Neutrophil (primary cell): ENCODE results near the gene SLC1A4.

Experiments
- H3K27ac ChIP-seq: fragments of 200-600 bp; sonication (generic); 2 replicates; pipeline ENCODE4 v1.5.1; 2016; ENCODE audit warnings: mild to moderate bottlenecking, moderate library complexity
- H3K27me3 ChIP-seq: fragments of 200-600 bp; sonication (generic); 2 replicates; pipeline ENCODE4 v1.6.0; 2016; ENCODE audit warnings: mild to moderate bottlenecking
- H3K36me3 ChIP-seq: fragments of 200-600 bp; sonication (generic); 2 replicates; pipeline ENCODE4 v1.5.1; 2017
- H3K4me1 ChIP-seq, 2 experiments: fragments of 200-600 bp in 1 of 2; sonication (generic) in 1 of 2; 1 replicate in 1 of 2; 2 replicates in 1 of 2; pipeline versions ENCODE4 v1.5.1 to v1.6.1; 2013 to 2016; ENCODE audit warnings: low read depth in 1 of 2, low read length in 1 of 2, mild to moderate bottlenecking in 1 of 2, moderate library complexity in 1 of 2; ENCODE audit not compliant: control insufficient read depth in 1 of 2, insufficient read depth in 1 of 2
- H3K4me3 ChIP-seq, 2 experiments: fragments of 200-600 bp in 1 of 2; sonication (generic) in 1 of 2; 1 replicate in 1 of 2; 2 replicates in 1 of 2; pipeline ENCODE4 v1.5.1; 2013 to 2016; ENCODE audit warnings: low read depth in 1 of 2, low read length in 1 of 2, mild to moderate bottlenecking in 1 of 2, moderate library complexity in 1 of 2
- H3K9me3 ChIP-seq: fragments of 200-600 bp; sonication (generic); 2 replicates; pipeline ENCODE4 v1.5.1; 2016
- CTCF ChIP-seq: fragments of 200-600 bp; sonication (generic); IDR thresholded peaks from 2 replicates; pipeline ENCODE4 v1.5.1; 2016; ENCODE audit warnings: antibody characterized with exemption

Gene SLC1A4

GRCh38 chr2:64951306-64951953 lies 37.8 kb upstream of the SLC1A4 start:
- Histone ChIP-seq H3K4me3 (no peak overlapping the region), H3K9me3 (no peaks in the 10 kb centered on the region), H3K27ac (no peak overlapping the region), H3K36me3 (no peaks in the 10 kb centered on the region), H3K27me3 (no peaks in the 10 kb centered on the region), H3K4me1 (peaks cover 17 to 26% of the 10 kb centered on the region in 2 experiments)
- TF ChIP-seq CTCF, result no peak

DNA sequence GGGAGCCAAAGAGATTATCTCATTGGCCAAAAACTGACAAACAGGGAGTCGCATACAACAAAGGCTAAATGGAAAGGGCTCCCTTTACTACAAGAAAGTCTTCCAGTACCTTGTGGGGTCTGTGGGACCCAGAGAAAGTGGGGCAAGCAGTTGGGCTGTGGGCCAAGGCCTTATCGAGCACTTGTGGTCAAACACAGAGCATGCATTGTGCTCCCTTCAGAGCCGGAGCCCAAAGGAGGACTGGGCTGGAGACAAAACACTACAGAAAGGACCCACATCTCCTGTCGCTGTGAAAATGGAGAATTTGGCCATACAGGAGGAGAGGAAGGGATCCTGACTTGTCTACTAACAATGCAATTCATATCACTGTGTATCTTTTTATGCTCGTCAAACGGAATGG lies 37.1 kb upstream of the SLC1A4 start:
- Histone ChIP-seq H3K9me3 (no peaks in the 10 kb centered on the region), H3K4me3 (no peak overlapping the region), H3K36me3 (no peaks in the 10 kb centered on the region), H3K27ac (no peak overlapping the region), H3K27me3 (no peaks in the 10 kb centered on the region), H3K4me1 (peaks cover 10 to 20% of the 10 kb centered on the region in 2 experiments)
- TF ChIP-seq CTCF, result no peak

GRCh38 chr2:64952511-64953482 lies 36.4 kb upstream of the SLC1A4 start:
- no peak for TF ChIP-seq CTCF
- Histone ChIP-seq H3K27ac (no peak overlapping the region), H3K9me3 (no peaks in the 10 kb centered on the region), H3K27me3 (no peaks in the 10 kb centered on the region), H3K4me1 (peaks cover 8 to 13% of the 10 kb centered on the region in 2 experiments), H3K4me3 (no peak overlapping the region), H3K36me3 (no peaks in the 10 kb centered on the region)

DNA sequence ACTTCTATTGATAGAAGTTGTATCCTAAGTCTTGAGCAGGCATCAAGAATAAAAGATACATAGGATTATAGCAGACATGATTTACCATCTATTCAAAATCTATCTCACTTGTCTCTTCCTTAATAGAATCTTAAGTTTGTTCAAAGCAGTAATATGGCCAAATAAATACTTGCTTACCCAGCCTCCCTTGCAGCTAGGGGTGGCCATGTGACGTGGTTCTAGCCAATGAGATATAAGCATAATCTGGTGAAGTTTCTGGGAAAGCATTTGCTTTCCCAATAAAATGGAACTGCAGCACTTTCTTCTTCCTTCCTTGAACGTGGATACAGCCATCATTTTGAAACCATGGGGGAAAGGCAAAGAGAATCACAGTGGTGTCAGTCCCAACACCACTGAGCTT lies 33.7 kb upstream of the SLC1A4 start:
- peaks cover 8 to 12% of the 10 kb centered on the region in 2 experiments for H3K4me1 ChIP-seq
- H3K36me3 ChIP-seq, result no peaks in the 10 kb centered on the region
- TF ChIP-seq CTCF, result no peak
- no peaks in the 10 kb centered on the region for H3K27me3 ChIP-seq
- no peaks in the 10 kb centered on the region for H3K9me3 ChIP-seq
- H3K27ac ChIP-seq, result no peak overlapping the region
- H3K4me3 ChIP-seq, result no peak overlapping the region

GRCh38 chr2:64957109-64957903 lies 31.9 kb upstream of the SLC1A4 start:
- no peak for TF ChIP-seq CTCF
- no peaks in the 10 kb centered on the region for H3K36me3 ChIP-seq
- no peaks in the 10 kb centered on the region for H3K27me3 ChIP-seq

More at GRCh38 chr2:64957109-64957903, 31.9 kb upstream of the SLC1A4 start:
- Histone ChIP-seq H3K27ac (no peak overlapping the region), H3K4me1 (no peaks in the 10 kb centered on the region), H3K9me3 (no peaks in the 10 kb centered on the region), H3K4me3 (no peak overlapping the region)
